Measurements from ENCODE around the gene SNX9.
"Not testable (repeated sequence)": the region's sequence is repeated elsewhere in the genome, so short reads cannot be mapped to it uniquely, and the experiment has no call there.

SNX9 gene

DNA sequence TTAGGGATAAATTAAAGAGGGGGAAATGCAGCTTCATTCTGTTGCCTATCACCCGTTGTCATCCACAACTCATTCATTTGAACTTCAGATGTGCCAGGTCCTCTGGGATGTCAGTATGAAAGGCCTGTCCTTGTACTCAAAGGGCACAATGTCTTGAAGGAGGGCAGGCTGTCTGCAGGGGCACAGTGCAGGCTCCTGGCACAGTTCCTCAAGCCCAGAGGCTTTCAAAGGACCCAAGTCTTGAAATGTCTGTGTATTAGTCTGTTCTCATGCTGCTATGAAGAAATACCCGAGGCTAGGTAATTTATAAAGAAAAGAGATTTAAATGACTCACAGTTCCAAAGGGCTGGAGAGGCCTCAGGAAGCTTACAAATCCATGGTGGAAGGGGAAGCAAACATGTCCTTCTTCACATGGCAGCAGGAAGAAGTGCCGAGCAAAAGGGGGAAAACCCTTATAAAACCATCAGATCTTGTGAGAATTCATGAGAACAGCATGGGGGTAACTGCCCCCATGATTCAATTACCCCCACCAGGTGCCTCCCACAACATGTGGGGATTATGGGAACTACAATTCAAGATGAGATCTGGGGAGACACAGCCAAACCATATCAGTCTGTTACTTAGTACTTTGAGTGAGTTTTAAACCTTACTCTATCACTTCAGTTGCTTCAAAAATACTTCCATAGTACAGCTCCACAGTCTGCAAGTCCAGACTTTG is 9.4 kb downstream of the SNX9 start:
- DNase-seq: no peak

DNA sequence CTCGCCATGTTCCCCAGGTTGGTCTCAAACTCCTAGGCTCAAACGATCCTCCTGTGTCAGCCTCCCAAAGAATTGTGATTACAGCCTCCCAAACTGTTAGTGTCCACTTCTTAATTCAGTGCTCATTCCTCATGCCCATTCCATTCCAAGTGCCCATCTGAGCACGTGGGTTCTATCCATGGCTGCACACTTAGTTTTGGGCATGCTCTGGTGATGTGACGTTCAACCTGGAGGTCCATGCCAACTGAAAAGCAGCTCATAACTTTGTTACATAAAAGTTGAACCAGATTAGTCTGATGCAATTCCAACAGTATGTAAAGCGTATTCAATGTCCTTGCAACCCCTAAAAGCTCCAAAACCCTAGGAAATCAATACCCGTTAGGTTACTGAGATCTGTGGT is 11.5 kb downstream of the SNX9 start:
- DNase-seq: no peak

DNA sequence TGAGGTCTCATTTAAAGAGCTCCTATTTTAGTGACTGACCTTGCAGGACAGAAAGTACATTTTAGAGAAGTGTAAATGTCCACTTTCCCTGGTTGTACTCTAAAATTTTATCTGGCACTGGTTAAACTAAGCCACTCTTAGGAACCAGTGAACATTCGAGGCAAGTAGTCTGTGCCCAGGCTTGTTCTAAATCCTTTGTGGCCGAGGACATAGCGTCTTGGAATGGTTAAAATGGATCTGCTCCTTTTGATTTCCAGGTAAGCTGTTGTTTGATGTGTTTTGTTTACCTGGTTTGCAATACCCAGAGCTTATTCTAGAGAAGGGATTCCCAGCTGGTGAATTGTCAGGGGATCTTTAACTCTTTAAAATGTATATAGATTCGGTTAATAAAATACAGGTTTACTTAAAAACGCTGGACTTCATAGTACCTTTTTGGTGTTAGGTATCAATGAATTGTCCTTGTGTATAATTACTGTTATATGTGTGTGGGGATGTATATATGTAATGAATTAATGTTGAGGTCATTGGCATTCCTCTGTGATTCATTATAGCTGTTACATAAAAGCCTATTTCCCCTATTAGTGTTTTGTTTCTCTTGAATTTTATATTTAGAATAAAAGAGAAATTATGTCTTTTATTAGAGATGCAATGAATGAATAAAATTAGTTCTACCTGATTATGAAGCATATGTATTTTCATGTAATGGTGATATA is 15.8 kb downstream of the SNX9 start:
- no peak for DNase-seq

DNA sequence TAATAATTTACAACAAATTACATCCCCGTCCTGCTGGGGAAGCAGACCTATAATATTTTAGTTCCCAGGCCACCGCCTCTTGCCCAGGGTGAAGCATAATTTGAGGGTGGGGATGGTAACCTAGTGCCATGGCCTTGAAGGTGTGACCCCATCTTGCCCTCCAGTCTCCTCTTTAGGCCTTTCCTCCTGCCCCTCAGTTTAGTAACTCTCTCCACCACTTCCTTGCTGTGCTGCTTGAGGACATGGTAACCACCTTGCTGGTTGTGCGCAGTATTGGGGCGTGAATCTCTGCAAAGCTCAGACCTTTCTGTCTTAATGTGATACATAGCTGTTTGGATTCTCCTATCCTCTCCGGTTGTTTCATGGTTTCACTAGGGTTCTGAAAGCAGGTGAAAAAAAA is 16.6 kb downstream of the SNX9 start:
- DNase-seq: no peak

DNA sequence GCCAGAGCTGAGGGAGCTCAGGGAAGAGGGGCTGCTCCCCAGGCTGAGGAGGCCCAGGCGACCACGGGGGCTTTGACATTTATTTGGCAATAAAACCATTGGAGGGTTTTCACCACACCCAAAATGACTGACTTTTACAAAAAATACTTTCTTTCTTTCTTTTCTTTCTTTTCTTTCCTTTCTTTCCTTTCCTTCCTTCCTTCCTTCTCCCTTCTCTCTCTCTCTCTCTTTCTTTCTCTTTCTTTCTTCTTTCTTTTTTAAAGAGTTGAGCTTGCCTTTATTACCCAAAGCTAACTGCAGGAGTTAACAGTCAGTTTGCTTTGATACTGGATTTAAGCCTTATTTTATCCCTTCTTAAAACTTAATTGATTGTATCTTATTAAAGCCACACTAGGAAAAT is 17.2 kb downstream of the SNX9 start:
- DNase-seq: no peak

DNA sequence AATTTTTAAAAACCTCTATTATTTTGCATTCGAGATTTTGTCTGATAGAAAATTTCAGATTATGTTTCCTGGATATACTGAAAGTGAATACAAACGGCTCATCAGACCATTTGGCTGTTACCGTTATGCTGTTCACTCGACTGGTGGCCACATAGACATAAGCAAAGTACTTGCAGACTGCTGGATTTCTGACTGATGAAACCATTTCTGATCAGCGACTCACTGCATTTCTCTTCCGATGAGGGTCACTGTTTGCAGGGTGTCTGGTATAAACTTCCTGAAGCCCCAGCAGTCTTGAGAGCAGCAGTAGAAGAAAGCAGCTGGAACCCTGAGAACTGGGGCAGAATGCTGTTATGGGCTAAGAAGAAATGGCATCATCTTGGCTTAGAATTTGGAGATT is 17.7 kb downstream of the SNX9 start:
- DNase-seq: no peak

DNA sequence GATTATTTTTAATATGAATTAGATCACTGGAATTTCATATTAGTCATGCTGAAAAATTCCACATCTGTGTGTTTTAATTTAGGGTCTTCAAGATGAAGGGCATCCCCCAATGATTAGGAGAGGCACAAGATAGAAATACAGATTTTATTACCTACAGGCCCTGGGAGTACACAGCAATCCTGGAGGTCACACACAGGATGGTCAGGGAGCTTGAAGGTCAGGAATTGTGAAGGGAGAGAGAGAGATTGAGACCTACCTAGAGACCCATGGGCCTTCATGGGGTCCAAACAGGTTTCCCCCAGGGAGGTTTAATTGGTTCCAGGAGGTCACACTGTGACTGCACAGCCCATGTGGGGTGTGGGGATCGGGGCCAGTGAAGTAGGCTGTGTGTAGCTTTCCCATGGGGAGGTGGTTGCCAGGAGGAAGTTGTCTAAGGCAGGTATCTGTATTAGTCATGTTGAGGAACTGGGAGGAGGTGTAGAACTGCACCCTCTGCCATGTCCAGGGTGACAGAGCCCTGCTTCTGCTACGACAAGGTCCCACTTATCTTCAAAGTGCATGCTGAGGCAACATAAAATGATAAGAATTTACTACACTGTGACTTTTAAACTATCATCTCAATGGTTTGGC is 18.3 kb downstream of the SNX9 start:
- no peak for DNase-seq

DNA sequence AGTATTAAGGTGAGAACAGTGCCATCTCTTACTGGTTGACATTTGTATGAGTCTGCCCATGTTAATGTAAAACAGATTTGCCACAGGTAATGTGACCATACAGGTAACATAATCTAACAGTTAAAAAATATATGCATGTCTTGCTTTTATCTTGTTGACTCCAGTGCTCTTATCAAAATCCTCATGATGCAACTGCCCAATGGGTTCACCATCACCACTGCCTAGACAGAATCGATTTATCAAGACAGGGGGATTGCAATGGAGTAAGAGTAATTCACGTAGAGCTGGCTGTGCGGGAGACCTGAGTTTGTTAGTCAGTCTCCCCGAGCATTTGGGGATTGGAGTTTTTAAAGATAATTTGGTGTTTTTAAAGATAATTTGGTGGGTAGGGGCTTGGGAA is 19.2 kb downstream of the SNX9 start:
- DNase-seq: no peak

DNA sequence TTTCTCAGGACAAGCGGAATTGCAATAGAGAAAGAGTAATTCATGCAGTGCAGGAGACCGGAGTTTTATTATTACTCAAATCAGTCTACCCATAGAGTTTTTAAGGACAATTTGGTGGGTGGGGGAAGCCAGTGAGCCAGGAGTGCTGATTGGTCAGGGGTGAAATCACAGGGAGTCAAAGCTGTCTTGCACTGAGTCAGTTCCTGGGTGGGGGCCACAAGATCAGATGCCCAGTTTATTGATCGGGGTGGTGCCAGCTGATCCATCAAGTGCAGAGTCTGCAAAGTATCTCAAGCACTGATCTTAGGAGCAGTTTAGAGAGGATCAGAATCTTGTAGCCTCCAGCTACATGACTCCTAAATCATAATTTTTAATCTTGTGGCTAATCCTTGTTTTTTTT is 21.1 kb downstream of the SNX9 start:
- not testable (repeated sequence) for DNase-seq

DNA sequence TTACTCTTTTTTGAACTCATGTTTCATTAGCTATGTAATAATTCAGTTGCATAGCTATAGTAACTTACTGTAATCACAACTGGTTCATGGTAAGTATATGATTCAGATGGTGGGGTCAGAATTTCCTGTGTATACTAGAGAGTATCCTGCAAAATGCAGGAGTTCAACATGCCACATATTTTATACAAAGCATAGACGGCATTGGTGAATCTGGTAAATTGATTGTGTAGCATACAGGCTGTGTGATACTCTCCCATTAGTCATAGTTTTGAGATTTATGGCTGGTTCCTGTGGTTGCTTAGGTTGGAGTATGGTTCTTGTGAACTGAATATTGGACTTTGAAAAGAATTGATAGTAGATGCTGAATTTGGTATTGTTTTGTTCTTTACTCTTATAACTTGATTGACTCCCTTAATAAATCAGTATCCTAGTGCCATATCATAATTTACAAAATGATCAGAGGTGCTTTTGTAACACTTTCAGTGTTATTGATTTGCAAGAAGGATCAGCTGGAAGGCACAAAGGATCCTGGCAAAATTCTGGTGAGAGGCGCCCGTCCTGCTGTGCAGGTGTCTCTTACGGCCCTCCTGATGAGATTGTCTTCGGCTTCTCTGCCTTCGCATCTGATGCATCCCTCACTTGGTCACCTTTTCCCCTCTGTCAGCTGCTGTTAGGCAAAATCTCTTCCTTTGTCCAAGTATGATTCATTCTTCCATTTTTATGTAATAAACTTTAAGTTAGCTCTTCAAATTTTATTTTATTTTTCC is 22.6 kb downstream of the SNX9 start:
- no peak for DNase-seq

DNA sequence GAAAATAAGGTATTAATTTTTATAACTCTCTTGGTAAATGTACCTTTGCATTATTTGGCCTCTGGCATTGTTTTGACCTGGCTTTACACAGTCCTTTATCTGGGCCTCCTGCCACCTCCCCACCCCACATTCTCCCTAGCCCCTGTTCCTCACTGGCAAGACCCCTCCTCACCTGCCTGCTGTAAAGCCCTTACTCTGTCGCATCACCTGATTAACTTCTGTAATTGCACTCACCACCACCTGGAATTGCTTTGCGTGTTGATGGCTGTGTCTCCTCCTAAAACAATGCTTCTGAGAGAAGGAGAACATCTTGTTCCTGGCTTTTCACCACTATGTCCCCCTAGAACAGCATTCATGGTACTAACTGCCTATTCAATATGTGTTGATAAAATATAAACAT is 24.8 kb downstream of the SNX9 start:
- DNase-seq: no peak

DNA sequence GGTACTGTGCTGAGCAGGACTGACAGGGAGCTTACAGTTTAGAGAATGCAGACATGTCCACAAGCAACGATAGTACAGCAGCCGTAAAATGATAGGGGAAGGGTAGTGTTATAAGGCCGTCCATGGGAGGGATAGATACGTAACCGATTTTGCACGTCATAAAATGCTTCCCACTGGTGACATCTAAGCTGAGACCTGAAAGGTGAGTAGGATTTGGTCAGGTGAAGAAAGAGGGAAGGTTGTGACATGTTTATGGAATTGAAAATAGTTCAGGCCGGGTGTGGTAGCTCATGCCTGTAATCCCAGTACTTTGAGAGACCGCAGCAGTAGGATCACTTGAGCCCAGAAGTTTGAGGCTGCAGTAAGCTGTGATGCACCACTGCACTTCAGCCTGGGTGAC is 25.6 kb downstream of the SNX9 start:
- DNase-seq: no peak

DNA sequence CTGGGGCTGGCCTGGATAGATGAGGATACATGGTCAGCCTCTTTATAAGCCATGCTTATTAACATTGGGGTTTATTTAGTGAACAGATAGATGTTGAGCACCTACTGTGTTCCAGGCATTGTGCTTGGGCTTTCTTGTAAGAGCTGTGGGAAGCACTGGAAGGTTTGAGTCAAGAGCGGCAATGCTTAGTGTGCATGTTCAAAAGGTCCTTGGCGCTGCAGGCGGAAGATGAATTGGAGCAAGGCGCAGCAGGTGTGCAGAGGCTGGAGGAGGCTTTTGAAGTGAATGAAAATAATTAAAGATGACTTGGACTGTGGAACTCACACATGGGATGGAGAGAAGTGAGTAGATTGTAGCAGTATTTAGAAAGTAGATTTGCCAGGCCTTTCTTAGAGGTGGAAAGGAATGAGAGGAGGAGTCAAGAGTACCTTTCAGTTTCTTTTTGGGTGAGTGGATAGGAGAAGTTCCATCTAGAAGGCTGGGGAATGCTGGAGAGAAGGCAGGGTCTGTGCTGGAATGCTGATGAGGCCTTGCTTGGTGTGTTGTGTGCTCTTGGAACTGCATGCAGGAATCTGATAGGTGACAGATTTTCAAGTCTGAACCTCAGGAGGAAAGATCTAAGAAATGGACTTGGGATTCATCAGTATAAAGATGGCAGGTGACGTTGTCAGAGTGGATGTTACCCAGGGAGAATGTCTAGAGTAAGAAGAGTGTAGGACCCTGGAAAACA is 26.4 kb downstream of the SNX9 start:
- no peak for DNase-seq

DNA sequence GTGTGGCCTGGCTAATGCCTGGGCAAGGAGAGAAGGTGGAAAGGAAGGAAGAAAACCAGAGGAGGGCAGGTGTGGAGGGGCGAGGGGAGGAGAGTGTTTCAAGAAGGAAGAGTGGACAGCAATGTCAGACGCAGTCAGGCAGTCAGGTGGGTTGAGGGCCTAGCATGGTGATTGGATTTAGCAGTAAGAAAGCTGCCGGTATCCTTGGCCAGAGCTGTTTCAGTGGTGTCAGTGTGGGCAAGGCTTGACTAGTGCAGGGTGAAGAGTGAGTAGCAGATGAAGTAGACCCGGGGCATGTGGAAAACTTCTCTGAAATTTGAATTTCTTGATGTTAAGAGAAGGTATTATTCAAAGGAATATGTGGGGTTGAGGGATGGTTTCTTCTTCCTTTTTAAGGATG is 27.0 kb downstream of the SNX9 start:
- DNase-seq: no peak

DNA sequence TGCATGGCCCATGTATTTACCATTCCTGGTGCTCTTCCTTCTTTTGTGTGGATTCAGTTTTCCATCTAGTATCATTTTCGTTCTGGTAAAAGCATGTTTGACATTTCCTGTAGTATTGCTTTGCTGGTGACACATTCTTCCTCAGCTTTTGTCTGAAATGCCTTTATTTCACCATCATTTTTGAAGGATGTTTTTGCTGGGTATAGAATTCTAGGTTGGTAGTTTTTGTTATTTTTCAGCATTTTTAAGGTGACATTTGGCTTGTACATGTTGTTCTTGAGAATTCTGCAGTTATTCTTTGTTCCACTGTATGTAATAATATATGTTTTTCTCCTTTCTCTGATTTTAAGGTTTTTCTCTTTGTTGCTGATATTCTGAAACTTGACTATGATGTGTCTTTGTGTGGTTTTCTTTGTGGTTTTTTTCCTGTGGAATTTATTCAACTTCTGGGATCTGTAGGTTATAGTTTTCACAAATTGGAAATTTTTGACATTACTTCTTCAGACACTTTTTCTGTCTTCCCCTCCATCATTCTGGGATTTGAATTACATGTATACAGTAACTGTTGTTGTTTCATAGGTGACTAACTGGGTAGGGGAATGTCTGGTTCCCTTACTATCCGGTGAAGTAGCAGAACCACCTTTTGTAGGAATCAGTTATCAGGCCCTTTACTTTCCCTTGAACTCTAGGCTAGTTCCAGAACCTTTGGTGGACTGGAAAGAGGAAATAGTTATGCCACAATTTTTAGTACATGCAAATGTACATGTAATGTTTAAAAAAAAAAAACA is 30.2 kb downstream of the SNX9 start:
- no peak for DNase-seq

DNA sequence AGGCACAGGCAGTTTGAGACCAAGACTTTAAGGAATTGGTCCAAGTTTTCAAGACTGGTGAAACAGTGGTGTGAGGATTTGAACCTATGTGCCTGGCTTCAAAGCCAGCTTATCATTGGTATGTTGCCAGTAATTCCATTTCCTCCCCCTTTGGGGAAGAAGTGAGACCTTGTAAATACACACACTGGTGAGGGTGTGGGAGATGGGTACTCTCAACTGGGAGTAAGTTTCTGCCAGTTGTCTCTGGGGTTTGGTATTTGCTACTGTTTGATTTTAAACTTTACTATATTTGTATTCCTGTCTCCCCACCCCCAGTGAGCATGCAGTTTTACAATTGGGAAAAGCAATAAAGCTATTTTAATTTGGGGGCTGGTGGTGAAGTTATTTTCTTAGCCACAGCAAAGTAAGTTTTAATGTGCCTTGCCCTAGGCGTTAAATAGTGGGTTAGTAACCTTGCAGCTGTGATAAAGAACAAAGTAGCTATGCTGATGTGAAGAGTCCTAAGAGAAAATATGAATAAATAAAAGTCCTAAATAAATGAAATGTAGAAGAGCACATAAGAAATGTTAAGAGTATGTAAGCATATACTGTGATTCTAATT is 31.0 kb downstream of the SNX9 start:
- no peak for DNase-seq

DNA sequence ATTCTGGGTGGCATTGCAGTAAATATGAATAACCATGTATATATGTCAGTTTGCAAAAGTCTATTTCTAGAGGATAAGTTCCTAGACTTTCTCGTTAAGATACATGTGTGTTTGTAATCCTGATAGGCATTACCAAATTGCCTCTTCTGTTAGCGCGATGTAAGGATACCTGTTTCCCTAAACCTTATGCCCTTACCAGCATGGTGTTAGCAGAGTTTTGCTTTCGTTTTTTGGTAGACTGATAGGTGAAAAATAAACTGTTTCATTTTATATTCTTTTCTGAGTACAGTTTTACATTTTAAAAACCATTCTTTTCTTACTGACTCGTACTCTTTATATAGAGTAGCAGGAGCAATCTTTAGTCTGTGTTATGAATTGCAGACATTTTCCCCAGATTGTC is 32.3 kb downstream of the SNX9 start:
- no peak for DNase-seq

DNA sequence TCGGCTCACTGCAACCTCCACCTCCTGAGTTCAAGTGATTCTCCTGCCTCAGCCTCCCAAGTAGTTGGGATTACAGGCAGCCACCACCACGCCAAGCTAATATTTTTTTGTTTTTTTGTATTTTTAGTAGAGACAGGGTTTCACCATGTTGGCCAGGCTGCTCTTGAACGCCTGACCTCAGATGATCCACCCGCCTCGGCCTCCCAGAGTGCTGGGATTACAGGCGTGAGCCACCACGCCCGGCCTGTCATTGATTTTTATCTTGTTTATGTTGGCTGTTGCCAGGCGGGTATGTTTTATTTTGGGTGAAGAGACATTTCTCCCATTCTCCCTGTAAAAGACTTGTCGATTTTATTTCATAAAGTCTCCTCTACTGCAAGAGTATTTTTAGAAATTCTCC is 32.8 kb downstream of the SNX9 start:
- not testable (repeated sequence) for DNase-seq

DNA sequence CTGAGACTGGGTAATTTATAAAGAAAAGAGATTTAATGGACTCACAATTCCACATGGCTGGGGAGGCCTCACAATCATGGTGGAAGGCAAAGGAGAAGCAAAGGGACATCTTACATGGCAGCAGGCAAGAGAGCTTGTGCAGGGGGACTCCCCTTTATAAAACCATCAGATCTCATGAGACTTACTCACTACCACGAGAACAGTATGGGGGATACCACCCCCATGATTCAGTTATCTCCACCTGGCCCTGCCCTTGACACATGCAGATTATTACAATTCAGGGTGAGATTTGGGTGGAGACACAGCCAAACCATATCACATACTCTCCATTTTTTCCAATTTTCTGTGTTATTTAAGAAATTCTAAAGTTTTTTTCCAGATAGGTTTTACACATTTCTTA is 35.6 kb downstream of the SNX9 start:
- DNase-seq: not testable (repeated sequence)

DNA sequence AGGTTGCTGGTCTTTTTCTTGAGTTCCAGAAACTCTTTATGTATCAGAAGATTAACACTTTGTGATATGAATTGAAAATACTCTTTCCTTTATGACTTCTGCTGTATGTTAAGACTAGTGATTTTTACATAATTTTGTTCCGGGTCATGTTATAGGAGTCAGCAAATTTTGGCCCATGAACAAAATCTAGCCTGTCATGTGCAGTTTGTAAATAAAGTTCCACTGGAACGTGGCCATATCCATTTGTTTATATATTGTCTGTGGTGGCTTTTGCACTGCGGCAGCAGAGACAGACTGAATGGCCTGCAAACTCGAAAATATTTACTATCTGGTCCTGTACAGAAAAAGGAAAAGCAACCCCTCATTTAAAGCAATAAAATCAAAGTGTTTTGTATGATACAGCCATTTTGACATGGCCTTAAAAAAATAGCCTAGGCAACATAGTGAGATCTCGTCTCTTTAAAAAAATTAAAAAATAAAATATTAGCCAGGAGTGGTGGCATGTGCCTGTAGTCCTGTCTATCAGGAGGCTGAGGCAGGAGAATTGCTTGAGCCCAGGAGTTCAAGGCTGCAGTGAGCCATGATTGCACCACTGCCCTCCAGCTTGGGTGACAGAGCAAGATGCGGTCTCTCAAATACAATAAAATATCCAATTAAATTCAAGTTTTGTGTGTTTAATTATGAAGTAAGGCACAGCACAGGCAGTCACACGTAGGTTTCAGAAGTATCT is 36.9 kb downstream of the SNX9 start:
- no peak for DNase-seq

DNA sequence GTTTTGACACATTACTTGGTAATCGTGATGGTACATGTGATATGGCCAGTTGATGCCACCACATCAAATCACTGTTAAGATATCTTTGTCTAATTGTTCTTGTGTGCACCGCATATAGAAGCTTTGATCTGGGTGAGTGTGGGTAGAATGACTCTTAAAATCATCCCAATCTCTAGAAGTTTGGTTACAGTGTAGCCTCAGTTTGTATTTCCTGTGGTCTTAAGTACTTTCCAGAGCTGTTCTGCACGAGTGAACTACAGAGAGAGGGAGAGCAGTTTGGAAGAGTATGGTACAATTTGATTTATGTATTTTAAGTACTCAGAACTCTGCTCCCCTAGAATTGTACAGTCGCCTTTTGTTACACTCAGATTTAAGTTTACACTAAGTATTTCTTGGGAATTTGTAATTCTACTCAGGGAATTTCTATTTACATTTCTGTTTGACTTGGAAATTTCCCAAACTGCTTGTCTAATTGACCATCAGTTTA is 37.5 kb downstream of the SNX9 start:
- no peak for DNase-seq
